Dermis blood vessel endothelial cell (primary cell): ENCODE results near the gene CDC42SE2. TPM values are rescaled to one million over a fixed set of nuclear protein-coding genes. Genes with fewer than 3 reads are reported as not detected.

Experiments
- DNase-seq: peaks from one replicate; pipeline ENCODE4 v3.0.0; 2010
- total RNA-seq: library from RNA; depleted of rRNA; stranded (reverse); fragments of >200 nt; gene quantifications from 2 replicates; pipeline ENCODE4 v1.2.3, GENCODE V29; 2014

The CDC42SE2 gene, protein sequence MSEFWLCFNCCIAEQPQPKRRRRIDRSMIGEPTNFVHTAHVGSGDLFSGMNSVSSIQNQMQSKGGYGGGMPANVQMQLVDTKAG
- 54.6 and 55.5 TPM in 2 replicates for total RNA-seq

DNA sequence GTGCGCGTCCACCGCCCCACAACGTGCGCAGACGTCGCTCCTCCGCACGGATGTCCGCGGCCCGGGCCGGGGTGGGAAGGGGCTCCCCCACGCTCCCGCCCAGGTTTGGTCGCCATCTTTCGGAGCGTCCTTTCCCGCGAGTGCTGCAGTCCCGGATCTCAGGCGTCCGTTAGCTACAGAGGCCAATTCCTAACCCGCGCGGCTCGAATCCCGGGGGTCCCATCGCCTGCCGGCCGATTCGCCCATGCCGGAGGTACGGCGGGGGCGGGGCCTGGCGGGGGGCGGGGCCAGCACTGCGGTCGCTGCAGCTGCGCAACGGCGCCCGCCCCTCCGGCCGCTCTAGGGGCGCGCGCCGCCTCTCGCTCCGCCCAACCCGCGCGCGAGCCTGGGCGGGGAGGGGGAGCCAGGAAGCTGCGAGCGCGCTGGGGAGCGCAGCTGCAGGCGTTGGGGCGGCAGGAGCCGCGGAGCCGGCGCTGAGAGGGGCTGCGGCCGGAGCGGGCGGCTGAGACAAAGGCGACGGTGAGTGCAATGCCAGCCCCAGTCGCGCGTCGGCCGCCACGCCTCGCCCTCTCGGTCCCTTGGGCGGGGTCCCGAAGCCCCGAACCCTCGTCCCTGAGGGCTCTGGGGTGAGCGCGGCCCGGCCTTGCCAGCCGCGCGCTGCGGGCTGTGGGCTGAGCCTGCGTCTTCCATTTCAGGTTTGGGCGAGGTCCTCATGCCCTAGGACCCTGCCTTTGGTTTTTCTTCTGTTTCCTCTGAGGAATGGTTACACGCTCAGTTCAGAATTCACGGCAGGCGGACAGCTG lies at the start of gene CDC42SE2:
Gene CDC42SE2 (plus strand): TSS at position 406 of the 803 bp plus-strand sequence. CDS start 95,441 bp downstream, outside the sequence.
- DNase-seq: peak; percentile 92

DNA sequence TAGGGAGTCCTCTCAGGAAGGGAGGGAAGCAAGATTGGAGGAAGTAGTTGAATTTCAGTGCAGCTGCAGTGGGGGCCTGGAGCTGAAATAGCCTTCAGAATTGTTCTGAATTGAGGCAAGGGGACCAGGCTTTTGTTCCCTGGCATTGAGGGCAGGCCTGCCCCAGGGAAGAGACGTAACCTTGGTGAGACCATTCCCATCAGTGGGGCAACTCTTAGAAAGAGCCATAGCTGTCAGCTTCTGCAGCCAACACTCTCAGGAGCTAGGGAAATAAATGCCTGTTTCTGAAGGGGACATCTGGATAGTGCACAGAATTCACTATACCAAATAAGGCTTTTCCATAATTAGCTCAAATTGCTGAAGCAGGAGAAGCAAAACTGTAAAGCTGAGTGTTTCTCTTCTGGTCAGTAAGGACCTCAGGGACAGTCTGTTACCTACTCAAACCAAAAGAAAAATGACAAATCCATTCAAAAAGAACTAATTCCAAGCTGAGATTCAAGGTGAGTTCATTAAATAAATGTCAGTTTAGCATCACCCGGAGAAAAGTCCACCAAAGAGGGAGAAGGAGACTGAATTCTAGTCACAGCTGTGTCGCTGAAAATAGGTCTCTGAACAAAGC lies 49.1 kb upstream of the CDC42SE2 start:
- no peak for DNase-seq

DNA sequence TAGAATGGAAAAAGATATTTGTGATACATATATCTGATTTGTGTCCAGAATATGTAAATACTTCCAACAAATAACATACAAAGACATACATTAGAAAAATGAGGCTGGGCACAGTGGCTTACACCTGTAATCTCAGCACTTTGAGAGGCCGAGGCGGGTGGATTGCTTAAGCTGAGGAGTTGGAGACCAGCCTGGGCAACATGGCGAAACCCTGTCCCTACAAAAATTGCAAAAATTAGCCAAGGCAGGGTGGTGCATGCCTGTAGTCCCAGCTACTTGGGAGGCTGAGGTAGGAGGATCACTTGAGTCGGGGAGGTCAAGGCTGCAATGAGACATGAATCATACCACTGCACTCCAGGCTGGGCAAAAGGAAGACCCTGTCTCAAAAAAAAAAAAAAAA lies 46.1 kb upstream of the CDC42SE2 start:
- DNase-seq: no peak

DNA sequence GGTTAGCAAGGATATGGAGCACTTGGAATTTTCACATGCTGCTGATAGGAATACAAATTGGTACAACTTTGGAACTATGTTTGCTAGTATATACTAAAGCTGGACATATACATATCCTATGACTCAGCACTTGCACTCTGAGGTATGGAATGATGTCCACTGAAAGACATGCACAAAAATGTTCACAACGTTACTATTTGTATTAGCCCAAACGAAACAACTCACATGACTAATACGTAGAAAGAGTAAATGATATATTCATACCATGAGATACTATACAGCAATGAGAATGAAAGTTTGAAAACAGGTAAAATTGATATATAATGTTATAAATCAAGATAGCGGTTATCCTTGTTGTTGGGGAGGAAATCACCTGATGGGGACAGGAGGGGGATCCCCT lies 45.5 kb upstream of the CDC42SE2 start:
- DNase-seq: no peak

DNA sequence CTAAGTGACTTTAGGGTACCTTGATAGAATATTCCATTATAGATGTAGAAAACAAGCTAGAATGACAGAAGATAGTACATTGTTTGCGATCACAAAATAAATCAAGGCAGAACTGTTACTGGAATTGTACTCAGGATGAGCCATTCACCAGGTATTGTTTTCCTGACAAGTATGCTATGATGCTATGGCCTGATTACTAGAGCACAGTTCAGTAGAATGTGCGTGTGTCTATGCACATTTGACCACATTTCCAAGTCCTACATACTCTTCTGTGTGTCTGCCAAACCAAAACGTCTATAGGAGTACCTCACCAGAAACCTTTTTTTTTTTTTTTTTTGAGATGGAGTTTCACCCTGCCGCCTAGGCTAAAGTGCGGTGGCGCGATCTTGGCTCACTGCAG lies 43.3 kb upstream of the CDC42SE2 start:
- no peak for DNase-seq

DNA sequence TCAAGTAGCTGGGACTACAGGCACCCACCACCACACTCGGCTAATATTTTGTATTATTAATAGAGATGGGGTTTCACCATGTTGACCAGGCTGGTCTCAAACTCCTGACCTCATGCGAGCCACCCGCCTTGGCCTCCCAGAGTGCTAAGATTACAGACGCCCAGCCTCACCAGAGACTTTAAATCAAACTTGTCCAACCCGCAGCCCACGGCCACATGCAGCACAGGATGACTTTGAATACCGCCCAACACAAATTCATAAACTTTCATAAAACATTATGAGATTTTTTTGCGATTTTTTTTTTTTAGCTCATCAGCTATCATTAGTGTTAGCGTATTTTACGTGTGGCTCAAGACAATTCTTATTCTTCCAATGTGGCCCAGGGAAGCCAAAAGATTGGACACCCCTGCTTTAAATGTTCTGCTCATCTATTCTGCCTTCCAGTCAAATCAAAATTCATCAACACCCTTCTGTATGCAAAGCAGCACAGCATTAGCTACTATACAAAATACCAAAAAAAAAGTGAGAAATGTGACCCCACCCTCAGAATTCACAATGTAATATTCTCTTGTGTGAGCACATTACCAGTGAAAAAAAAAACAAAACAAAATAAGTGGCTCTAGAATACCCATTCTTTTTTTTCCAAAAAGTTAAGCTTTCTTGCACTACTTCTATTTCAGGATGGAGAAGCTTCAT lies 42.7 kb upstream of the CDC42SE2 start:
- no peak for DNase-seq

DNA sequence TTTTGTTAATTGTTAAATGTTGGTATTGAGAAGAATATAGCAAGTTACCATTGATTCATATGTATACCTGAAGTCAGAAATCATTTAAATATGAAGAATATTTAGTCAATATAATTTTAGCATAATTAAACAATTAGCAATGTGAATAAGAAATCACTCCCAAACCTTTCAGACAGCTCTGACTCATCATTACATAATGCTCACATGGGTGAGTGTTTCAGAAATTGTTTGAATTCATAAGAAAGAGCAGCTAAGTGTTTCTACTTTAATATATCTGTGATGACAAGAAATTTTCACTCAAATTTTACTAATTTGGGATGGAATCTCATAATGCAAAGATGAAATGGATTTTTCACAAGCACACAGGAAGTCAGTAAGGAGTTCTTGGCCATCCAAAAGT lies 42.0 kb upstream of the CDC42SE2 start:
- DNase-seq: peak; percentile 28

DNA sequence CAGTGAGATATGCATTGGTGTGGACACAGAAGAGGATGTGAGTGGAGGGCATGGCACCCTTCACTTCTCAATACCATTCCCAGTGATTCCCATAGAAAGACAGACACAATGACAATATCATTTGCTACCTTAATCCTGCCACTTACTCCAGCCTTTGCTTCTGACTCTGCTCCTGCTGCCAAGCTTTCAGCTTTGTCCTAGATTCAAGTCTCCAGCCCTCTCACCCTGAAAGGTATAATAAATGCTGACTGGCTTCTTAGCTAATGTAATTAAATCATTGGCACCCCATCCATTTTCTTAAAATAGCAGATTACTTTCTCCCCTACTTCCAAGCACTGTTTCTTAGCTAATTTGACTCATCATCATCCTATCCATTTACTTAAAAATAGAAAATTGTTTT lies 41.1 kb upstream of the CDC42SE2 start:
- no peak for DNase-seq

DNA sequence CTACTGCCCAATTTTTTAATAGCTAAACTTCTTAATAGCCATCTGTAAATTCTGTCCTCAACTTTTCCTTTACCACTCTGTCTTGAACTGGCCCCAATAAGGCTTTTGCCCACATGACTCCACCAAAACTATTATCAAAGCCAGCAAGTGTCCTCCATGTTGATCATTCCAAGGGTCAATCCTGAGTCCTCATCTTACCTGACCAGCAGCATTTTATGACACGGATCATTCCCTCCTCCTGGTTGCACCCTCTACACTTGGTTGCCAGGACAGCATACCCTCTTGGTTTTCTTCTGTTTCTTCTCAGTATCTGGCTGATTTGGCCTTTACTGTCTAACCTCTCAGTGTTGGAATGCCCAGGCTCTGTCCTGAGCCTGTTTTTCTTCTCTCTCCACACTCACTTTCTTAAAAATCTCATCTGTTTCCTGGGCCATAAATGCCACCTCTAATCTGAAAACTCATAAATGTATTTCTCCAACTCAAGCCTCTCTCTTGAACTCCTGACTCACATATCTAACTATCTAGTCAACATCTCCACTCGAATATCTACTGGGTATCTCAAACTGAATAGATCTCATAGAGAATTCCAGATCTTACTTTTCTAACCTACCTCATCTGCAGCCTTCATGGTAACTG lies 40.0 kb upstream of the CDC42SE2 start:
- no peak for DNase-seq

DNA sequence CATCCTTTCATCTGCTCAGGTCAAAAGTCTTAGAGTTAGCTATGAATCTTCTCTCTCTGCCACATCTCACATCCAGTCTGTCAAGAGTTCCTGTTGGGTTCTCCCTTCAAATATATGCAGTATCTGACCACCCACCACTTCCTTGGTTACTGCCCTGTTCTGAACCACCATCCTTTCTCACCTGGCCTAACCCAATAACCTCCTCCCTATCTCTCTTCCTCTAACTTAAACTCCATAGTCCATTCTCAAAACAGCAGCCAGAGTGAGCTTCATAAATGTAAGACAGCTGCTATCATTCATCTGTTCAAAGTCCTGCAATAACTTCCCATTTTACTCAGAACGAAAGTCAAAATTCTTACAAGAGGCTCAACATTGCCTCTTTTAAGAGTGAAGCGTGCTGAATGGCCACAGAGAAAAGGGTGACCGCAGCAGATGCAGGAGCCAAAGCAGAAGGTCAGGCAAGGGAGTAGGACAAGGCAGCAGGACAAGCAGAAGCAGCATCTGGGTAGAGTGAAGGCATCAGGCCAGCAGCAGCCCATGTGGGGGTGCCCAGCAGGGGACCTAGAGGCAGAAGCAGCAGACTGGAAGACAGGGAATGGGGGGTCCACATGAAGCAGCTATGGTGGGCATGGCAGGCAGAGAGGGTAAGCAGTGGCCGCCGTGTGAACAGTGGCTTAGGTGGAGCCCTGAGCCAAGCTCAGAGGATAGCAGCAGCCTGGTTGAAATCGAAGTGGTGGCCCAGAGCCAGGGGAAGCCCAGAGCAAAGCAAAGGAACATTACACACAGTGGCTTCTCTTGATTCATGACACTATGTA lies 39.3 kb upstream of the CDC42SE2 start:
- no peak for DNase-seq

DNA sequence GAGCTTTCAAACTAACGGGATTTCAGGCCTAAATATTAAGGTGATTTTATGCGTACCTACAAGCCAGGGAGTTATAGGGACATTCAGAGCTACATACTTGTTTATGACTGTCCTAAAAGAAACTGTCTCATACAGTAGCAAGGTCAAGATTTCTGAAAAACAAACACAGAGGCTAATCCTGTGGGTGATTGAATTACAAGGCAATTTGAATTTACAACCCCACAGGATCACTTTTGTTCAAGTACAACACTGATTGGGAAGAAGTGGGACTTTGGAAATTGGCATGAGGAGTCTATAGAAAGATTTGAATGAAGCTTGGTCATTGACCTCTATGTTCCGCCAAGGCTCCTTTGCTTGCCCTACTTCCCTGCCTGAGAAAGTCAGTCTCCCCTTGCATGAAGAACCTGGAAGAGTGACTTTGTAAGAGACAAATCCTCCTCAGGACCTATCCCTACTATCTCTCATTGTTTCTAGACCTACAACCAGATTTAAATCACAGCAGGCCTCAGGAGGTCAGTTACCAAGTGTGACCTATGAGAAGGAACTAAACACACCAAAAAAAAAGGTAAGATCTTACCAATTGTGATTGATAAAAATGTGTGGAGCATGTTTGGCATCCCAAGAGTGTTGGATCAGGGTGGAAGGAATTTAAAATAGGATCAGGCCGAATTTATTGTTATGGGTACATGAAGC lies 38.4 kb upstream of the CDC42SE2 start:
- DNase-seq: no peak

DNA sequence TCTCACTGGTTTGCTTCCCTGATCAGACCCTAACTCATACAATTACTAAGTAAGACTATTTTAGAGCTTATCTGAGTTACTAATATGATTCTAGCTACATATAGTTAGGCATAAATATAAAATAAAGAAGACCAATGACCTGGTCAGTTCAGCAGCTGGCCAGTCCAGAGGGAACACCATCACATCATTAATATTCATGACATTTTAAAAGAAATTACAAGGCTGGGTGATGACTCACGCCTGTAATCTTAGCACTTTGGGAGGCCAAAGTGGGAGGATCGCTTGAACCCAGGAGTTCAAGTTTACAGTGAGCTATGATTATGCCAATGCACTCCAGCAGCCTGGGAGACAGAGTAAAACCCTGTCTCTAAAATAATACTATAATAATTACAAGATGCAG lies 37.0 kb upstream of the CDC42SE2 start:
- no peak for DNase-seq

DNA sequence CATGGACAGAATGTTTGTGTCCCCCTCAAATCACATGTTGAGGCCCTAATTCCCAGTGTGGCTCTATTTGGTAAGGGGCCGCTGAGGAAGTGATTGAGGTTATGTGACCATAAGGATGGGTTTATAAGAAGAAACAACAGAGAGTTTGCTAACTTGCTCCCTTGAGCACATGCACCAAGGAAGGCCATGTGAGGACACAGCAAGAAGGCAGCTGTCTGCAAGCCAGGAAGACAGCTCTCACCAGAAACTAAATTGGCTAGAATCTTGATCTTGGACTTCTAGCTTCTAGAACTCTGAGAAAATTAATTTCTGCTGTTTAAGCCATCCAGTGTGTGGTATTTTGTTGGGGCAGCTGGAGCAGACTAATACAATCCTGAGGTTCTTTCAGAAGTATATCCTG lies 35.2 kb upstream of the CDC42SE2 start:
- DNase-seq: no peak

DNA sequence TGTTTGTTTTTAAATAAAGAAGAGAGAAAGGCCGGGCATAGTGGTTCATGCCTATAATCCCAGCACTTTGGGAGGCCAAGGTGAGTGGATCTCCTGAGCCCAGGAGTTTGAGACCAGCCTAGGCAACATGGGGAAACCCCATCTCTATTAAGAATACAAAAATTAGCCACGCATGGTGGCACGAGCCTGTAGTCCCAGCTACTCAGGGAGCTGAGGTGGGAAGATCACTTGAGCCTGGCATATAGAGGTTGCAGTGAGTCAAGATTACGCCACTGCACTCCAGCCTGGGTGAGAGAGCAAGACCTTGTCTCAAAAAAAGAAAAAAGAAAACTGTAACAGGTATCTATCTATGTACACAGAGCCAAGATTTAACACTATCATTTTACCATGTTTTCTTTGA lies 34.2 kb upstream of the CDC42SE2 start:
- no peak for DNase-seq

DNA sequence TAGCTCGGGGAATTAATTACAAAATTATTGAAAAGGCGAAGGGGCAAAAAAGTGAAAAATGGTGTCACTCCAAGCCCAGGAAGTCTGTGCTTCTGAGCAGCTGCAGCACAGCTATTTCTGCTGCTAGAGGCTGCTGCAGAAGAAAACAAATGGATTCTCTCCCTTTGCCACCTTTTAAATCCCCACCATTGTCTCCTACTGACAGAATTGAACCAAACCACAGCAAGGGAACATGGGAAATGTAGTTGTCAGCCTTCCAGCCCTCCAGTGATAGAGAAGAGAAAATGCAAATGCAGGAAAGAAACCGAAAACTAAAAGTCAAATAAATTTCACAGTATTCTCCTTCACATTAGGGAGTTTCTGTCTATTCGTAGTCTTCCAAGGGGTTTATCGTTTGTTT lies 33.4 kb upstream of the CDC42SE2 start:
- DNase-seq: no peak

DNA sequence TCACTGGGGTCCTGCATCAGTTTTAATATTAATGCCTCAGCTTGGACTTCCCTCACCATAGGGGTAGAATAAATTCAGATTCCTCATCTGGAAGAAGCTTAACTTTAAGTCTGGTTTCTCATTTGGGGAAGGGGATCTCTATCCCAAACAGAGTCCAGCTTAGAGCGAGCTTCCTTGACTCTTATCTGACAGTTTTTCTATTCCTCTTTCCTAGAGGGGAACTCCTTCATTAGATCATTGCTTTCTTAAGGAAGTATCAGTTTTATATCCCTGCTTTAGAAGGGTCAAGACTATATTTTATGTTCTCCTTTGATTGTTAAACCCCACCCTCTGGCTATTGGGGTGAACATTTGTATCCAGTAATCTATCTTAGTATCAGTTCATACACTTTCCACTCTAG lies 24.2 kb upstream of the CDC42SE2 start:
- DNase-seq: no peak

DNA sequence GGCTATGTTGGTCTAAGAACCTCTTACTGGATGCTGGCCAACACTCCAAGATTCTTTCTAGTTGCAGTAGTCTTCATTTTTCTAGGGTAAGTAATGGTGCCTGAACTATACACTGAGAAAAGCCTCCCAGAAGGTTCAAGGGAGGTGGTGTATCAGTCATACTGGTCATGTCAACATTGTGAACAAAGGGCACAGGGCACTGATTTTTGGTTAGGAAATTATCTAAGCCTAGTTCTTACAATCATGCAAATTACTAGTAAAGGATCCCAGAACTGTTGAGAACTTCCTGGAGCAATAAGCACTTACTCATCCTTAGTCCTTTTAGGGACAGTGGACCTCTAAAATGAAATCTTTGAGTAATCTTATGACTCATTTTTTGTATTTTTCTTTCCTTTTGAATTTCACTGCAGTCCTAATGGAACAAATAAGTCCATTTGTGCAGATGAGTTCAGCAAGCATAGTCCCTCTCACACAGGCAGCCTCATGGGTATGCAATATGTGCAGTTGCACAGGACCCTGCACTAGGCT lies 21.1 kb upstream of the CDC42SE2 start:
- peak; percentile 32 for DNase-seq

DNA sequence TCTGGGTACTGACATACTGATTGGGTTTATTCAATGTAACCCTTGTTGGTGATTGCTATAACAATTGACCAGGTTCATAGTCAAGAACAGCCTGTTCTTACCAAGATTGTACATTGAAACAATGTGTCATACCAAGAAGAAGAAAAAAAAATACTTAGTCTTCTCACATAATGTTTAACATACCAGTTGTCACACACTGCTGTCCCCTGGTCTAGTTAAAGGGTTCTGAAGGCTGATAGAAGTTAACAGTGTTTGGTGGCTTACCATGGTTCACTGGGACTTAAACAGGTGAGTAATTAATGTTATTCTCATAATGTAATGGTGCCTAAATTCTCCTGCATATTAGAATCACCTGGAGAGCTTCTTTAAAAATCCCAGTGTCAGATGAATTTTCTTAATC lies 18.5 kb upstream of the CDC42SE2 start:
- no peak for DNase-seq

DNA sequence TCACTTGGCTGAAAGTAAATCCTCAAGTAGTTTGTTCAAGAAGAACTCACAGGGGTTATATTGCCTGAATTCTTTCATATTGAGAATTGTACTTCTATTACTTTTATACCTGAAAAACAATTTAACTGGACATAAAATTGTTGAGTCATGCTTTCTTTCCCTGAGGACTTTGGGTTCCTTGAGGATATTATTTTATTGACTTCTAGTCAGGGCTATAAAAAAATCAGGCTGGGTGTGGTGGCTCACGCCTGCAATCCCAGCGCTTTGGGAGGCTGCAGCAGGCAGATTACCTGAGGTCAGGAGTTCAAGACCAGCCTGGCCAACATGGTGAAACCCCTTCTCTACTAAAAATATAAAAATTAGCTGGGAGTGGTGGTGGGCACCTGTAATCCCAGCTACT lies 17.9 kb upstream of the CDC42SE2 start:
- DNase-seq: no peak

DNA sequence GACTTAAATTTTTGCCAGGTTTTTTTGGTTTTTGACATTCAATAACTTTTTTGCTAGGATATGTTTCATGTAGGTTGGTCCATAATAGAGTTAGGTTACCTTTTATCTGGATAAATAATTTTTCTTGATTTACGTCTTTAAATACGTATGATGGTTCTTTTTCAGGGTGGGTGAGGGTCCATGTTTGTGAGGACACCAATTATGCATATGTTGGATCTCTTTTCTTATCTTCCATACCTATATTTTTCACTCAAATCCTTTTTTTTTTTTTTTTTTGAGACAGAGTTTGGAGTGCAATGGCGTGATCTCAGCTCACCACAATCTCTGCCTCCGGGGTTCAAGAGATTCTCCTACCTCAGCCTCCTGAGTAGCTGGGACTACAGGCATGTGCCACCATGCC lies 17.3 kb upstream of the CDC42SE2 start:
- no peak for DNase-seq

DNA sequence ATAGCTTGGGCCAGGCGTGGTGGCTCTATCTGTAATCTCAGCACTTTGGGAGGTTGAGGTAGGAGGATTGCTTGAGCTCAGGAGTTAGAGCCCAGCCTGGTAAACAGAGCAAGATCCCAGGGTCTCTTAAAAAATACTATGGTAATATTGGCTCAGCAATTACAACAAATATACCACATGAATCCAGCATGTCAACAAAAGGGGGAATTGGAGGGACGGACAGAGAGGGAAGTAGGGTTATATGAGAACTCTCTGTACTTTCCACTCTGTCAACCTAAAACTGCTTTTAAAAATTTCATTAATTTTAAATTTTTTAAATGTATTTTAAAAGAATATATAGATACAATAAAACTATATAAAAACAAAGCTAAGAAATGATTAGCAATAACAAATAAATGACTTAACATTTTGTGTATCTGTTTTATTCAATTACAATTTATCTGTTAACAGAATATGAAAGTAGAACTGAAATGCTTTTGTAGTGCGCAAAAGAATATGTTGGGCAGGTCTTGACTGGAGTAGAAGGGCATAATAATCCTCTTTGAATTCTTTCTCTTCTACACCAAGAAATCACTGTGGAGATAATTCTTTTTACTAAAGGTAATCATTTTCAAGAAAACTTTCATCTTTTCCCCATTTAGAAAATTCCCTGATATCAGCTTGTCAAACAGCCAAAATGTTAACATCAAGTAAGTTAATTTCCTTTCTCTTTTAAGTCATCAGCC lies 12.9 kb upstream of the CDC42SE2 start:
- no peak for DNase-seq
